NCI-H82 treated with DMSO at 0.1 percent for 48 hours (cell line): ENCODE measurements around the gene LIM2.

Source experiments
- DNase-seq: peaks from one replicate; lab custom pipeline; 2025; ENCODE audit not compliant: unreplicated experiment; lab: John Stamatoyannopoulos, UW

Gene LIM2

DNA sequence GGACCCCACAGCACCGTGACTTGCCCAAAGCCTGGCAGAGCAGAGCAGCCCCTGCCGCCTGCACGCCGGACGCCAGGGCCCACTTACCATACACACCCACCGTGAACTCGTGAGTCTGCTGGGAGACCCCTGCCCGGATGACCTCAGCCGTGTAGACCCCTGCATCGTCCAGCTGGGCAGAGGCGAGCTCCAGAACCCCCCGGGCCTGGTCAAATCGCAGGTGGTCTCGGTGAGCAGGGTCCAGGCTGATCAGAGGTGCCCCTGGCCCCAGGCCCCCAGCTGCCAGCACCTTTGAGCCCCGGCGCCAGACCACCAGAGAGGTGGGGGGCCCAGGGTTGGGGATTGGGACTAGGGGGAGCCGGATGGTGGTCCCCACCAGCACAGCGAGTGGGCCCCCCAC lies 46.7 kb downstream of the LIM2 start:
- no peak for DNase-seq

DNA sequence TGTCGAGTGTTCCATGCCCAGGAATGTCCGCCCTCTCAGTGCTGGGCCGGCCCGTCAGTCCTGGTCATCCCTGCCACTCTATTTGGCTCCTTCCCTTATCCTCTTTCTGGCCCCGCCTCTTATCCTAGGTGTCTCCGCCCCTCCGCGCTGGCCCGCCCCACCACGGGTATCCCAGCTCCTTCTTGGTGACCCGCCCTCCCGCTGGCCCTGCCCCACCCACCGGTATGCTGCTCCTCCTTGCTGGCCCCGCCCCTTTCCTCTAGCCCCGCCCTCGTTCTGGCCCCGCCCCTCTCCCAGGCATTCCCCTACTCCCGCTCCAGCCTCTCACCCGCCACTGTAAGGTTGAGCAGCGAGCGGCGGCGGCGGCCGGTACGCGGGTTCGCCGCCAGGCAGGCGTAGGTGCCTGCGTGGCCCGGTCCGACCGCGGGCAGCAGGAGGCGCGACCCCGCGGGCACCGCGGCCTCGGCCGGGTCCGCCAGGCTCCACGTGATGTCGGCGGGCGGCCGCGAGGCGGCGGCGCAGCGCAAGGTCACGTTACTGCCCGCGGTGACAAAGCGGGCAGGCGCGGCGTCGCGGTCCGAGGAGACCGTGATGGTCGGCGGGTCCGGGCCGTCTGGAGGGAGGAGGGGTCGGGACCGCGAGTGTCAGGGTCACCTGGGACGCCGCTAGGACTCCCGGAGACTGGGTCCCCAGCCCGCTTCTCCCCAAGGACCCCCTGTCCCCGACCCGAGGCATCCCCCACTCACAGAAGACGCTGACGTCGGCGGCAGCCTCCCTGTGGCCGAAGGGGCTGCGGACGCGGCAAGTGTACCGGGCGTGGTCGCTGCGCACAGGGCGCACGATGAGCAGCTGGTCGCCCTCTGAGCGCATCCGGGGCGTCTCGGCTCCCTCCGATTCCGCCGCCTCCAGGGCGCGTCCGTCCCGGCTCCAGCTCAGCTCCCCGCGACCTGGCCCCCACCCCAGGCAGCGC lies 47.8 kb downstream of the LIM2 start:
- peak; percentile 80 for DNase-seq

GRCh38 chr19:51339313-51339686 lies 48.5 kb downstream of the LIM2 start:
- no peak for DNase-seq

- peak; percentile 46 for DNase-seq
These were observed 49.0 kb downstream of the LIM2 start for GRCh38 chr19:51338563-51339312.

- no peak for DNase-seq
These were observed 49.8 kb downstream of the LIM2 start for GRCh38 chr19:51337861-51338562.

DNA sequence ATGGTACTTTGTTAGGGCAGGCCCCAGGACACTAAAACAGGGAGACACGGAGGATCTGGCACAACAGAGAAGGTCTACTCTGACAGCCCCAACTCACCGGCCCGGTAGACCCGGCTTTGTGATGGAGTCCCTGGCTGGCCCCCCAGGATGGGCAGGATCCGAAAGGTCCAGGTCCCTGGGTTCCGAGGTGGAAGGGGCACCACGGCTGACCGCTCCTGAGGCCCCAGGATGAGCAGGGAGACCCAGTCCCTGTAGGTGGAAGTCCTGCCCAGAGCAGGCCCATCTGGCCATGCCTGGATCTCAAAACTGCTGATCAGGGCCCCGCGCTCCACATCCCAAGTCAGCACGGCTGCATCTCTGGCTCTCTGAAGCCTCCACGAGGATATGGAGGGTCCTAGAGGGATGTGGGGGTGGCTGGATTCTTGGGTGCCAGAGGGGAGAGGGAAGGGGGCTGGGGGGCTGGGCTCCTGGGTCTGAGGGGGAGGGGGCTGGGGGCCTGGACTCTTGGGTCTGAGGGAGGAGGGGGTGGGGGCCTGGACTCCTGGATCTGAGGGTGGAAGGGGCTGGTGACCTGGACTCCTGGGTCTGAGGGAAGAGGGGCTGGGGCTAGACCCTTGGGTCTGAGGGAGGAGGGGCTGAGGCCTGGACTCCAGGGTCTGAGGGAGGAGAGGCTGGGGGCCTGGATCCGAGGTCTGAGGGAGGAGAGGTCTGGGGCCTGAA lies 50.5 kb downstream of the LIM2 start:
- DNase-seq, result no peak

GRCh38 chr19:51333836-51334460 lies 53.8 kb downstream of the LIM2 start:
- no peak for DNase-seq

GRCh38 chr19:51331716-51332115 lies 56.1 kb downstream of the LIM2 start:
- DNase-seq, result no peak

DNA sequence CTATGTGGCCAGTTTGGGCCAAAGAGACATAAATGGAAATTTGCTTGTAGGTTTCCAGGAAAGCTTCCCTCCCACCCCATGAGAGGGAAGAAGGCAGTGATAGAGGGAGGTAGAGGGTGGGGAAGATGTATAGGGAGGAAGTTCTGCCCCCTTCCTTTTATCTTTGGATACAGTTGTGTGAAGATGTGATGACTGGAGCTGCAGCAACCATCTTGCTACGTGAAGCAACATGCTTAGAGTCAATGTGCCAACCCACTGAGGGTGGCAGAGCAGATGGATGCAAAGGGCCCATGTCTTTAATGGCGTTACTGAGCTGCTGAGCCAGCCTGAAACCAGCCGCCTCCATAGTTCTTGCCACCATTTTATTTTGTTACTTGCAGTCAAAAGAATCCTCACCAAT lies 56.6 kb downstream of the LIM2 start:
- DNase-seq, result no peak

DNA sequence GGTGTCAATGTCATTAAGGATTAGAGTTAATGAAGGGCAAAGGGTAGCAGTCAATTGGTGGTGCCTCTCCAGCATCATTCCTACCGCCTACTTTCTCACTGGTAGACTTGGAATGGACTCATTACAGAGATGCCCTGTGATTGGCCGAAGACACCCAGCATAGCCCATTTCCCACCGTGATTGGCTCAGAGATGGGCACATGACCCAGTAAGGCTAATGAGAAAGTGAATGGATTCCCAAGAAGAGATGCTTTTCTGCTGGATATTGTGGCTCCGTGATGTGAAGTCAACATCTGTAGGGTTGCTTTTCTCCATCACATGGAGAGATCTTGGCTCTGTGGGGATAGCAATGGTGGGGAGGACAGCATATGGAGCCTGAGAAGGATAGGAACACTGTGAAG lies 57.4 kb downstream of the LIM2 start:
- no peak for DNase-seq
